Measurements from ENCODE around the gene DDX41. TPM values are rescaled to one million over a fixed set of nuclear protein-coding genes. Genes with fewer than 3 reads are reported as not detected.
"Not testable (repeated sequence)": the region's sequence is repeated elsewhere in the genome, so short reads cannot be mapped to it uniquely, and the experiment has no call there.

DDX41 gene
- polyA plus RNA-seq, 1 donor, result 94.7 TPM

GRCh38 chr5:177498013-177498787, 18.6 kb downstream of the DDX41 start:
- no peak for DNase-seq

GRCh38 chr5:177497292-177498012, 19.3 kb downstream of the DDX41 start, which contains the start of gene PDLIM7:
TSS of gene PDLIM7 (minus strand) at chr5:177497604. CDS start at chr5:177496512, 1,092 bp downstream.
- DNase-seq, result peak; percentile 96

GRCh38 chr5:177496727-177497291, 20.0 kb downstream of the DDX41 start:
- DNase-seq, result peak; percentile 89

- DNase-seq, result no peak
Measured at GRCh38 chr5:177496070-177496726, 20.6 kb downstream of the DDX41 start.

GRCh38 chr5:177495243-177496060, 21.3 kb downstream of the DDX41 start:
- DNase-seq, result peak; percentile 81

GRCh38 chr5:177494346-177495195, 22.2 kb downstream of the DDX41 start:
- DNase-seq, result no peak

GRCh38 chr5:177493795-177494345, 22.9 kb downstream of the DDX41 start:
- no peak for DNase-seq

- no peak for DNase-seq
Measured at GRCh38 chr5:177492841-177493240, 23.9 kb downstream of the DDX41 start.

GRCh38 chr5:177491983-177492746, 24.6 kb downstream of the DDX41 start:
- DNase-seq, result no peak

- DNase-seq, result no peak
Measured at GRCh38 chr5:177491429-177491945, 25.3 kb downstream of the DDX41 start.

- no peak for DNase-seq
Measured at GRCh38 chr5:177490992-177491391, 25.8 kb downstream of the DDX41 start.

GRCh38 chr5:177490311-177490991, 26.3 kb downstream of the DDX41 start:
- no peak for DNase-seq

GRCh38 chr5:177489119-177489716, 27.5 kb downstream of the DDX41 start:
- no peak for DNase-seq

GRCh38 chr5:177487975-177488374, 28.8 kb downstream of the DDX41 start:
- DNase-seq, result no peak

GRCh38 chr5:177487144-177487543, 29.6 kb downstream of the DDX41 start:
- no peak for DNase-seq

GRCh38 chr5:177486256-177486655, 30.5 kb downstream of the DDX41 start:
- no peak for DNase-seq

- not testable (repeated sequence) for DNase-seq
Measured at GRCh38 chr5:177485753-177486152, 31.0 kb downstream of the DDX41 start.

GRCh38 chr5:177484902-177485549, 31.7 kb downstream of the DDX41 start:
- no peak for DNase-seq
